ENCODE measurements around the gene UNC93A. TPM values are rescaled to one million over a fixed set of nuclear protein-coding genes. Genes with fewer than 3 reads are reported as not detected.

The UNC93A gene
- total RNA-seq, 1 experiment from 2014 or later = 2.5 TPM

DNA sequence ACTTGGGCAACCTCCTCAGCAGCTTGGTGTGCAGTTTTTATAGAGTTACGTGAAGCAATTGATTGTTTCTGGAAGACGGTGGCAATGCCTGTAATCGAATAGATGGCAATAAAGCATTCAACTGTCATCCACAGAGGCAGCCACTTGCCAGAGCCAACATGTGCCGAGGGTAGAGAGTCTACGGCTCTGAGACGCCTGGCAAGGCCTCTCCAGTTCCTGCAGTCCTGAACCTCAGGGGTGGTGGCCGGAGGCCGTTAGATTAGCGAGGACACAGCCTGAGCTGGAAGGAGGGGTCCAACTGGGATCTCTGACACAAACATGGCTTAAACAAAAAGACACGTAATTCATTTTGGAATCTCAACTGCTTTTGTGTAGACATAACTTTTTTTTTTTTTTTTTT lies 33.0 kb downstream of the UNC93A start:
- no peaks in the 10 kb centered on the region for H3K27me3 ChIP-seq (ENCODE audit: control insufficient read depth, insufficient read depth, low read length)
- no peak for DNase-seq
- H3K36me3 ChIP-seq (replicated peaks; ENCODE audit: control insufficient read depth, insufficient read depth, low read length) = no peaks in the 10 kb centered on the region

GRCh38 chr6:167325766-167326165 lies 34.7 kb downstream of the UNC93A start:
- Histone ChIP-seq H3K36me3 (replicated peaks; ENCODE audit: control insufficient read depth, insufficient read depth, low read length) (no peaks in the 10 kb centered on the region), H3K4me3 (ENCODE audit: insufficient read depth, low read depth, low read length) (no peak overlapping the region), H3K27me3 (ENCODE audit: control insufficient read depth, insufficient read depth, low read length) (no peaks in the 10 kb centered on the region)
- DNase-seq = no peak

More for the DNA sequence above, 33.0 kb downstream of the UNC93A start:
- no peak overlapping the region for H3K4me3 ChIP-seq (ENCODE audit: insufficient read depth, low read depth, low read length)

- Histone ChIP-seq H3K27me3 (ENCODE audit: control insufficient read depth, insufficient read depth, low read length) (no peaks in the 10 kb centered on the region), H3K36me3 (replicated peaks; ENCODE audit: control insufficient read depth, insufficient read depth, low read length) (no peaks in the 10 kb centered on the region)
- no peak for DNase-seq
Measured at GRCh38 chr6:167327391-167327790, 36.3 kb downstream of the UNC93A start.

GRCh38 chr6:167328086-167328485 lies 37.0 kb downstream of the UNC93A start:
- Histone ChIP-seq H3K4me3 (ENCODE audit: insufficient read depth, low read depth, low read length) (no peak overlapping the region), H3K36me3 (replicated peaks; ENCODE audit: control insufficient read depth, insufficient read depth, low read length) (no peaks in the 10 kb centered on the region), H3K27me3 (ENCODE audit: control insufficient read depth, insufficient read depth, low read length) (no peaks in the 10 kb centered on the region)
- no peak for DNase-seq

More at GRCh38 chr6:167327391-167327790, 36.3 kb downstream of the UNC93A start:
- no peak overlapping the region for H3K4me3 ChIP-seq (ENCODE audit: insufficient read depth, low read depth, low read length)

DNA sequence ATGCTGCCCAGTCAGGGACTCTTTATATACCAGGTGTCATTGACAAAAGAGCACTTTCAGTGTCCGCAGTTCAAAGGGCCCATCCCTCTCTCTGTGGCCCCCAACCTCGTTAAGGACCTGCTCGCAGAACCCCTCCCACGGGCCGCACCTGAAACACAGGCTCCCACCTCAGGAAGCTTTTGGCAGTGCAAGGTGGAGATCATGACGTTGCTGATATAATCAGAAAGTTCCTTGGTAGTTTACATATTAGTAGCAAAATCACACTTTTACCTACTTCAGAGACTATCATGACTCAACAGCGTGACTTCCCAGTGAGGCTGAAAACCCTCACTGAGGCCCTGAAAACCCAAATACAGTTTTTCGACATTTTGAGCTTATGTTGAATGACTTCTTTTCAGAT lies 37.9 kb downstream of the UNC93A start:
- DNase-seq = peak; percentile 47
- no peak overlapping the region for H3K4me3 ChIP-seq (ENCODE audit: insufficient read depth, low read depth, low read length)
- no peaks in the 10 kb centered on the region for H3K36me3 ChIP-seq (replicated peaks; ENCODE audit: control insufficient read depth, insufficient read depth, low read length)
- no peaks in the 10 kb centered on the region for H3K27me3 ChIP-seq (ENCODE audit: control insufficient read depth, insufficient read depth, low read length)

DNA sequence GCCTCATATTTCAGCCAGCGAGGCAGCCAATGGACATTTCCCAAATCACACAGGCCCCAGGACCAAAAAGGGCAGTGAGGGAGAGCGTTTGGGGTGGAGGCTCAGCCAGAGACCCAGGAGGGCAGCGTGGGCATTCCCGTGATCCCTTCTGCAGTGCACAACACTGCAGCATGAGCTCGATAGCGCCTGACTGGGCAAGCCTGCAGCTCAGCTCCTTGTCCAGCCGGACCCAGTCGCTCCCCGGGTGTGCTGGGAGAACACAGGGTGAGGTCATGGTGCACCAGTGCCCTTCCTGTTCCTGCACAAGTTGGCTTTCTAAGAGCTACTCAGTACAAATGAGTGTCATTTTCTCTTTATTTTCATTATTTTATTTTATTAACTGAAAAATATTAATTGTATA lies 39.6 kb downstream of the UNC93A start:
- Histone ChIP-seq H3K4me3 (ENCODE audit: insufficient read depth, low read depth, low read length) (no peak overlapping the region), H3K36me3 (replicated peaks; ENCODE audit: control insufficient read depth, insufficient read depth, low read length) (no peaks in the 10 kb centered on the region), H3K27me3 (ENCODE audit: control insufficient read depth, insufficient read depth, low read length) (no peaks in the 10 kb centered on the region)
- no peak for DNase-seq

DNA sequence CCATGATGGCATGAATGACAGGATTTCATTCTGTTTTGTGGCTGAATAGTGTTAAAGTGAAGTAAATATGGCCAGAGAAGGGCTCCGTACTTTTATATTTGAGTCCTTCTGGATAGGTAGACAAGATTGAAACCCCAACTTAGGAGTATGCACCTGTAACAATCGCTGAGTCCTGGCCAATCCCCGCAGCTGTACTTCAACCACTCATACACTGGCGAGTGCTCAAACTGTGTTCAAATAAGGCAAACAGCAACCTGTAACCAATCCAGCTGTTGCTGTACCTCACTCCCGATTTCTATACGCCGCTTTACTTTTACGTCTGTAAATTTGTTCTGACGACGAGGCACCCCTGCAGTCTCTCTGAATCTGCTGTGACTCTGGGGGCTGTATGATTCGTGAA lies 40.5 kb downstream of the UNC93A start:
- Histone ChIP-seq H3K4me3 (ENCODE audit: insufficient read depth, low read depth, low read length) (no peak overlapping the region), H3K36me3 (replicated peaks; ENCODE audit: control insufficient read depth, insufficient read depth, low read length) (no peaks in the 10 kb centered on the region), H3K27me3 (ENCODE audit: control insufficient read depth, insufficient read depth, low read length) (no peaks in the 10 kb centered on the region)
- no peak for DNase-seq

DNA sequence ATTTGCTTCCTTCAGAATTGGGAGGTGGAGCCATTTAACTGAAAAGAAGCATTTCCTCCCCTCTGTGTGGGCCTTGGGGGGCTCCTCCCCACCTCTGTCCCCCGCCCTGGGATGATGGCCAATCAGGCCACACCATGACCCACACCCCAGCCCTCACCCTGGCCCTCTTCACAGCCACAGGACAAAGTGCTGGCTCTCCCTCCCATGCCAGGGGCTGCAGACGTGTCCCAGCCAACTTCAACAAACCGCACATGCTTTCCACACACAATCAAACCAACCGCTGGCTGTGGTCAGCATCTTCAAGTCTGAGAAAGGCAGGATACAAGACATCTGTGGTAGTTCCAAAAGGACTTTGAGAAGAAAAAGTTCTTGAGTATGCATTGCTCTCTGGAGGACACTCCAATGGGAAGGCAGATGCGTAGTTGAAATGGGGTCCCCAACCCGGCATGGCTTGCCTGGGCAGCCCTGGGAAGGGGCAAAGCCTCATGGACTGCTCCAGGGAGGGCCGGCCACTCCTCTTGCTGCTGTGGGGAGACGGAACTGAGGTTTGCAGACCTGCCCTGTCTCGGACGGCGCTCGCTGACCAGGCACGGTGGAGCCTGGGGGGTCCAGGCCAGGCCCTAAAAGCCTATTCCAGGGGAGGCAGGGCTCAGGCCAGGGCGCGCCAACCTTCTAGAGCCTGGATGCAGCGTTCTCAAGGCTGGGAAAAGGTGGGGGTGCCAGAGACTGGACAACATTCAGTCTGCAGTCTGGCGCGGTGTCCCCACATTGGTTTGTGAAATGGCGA lies 45.9 kb downstream of the UNC93A start:
- Histone ChIP-seq H3K27me3 (ENCODE audit: control insufficient read depth, insufficient read depth, low read length) (no peaks in the 10 kb centered on the region), H3K4me3 (ENCODE audit: insufficient read depth, low read depth, low read length) (no peak overlapping the region), H3K36me3 (replicated peaks; ENCODE audit: control insufficient read depth, insufficient read depth, low read length) (no peaks in the 10 kb centered on the region)
- DNase-seq = no peak

GRCh38 chr6:167337675-167338449 lies 46.7 kb downstream of the UNC93A start:
- no peaks in the 10 kb centered on the region for H3K36me3 ChIP-seq (replicated peaks; ENCODE audit: control insufficient read depth, insufficient read depth, low read length)
- no peak for DNase-seq
- no peak overlapping the region for H3K4me3 ChIP-seq (ENCODE audit: insufficient read depth, low read depth, low read length)
- H3K27me3 ChIP-seq (ENCODE audit: control insufficient read depth, insufficient read depth, low read length) = no peaks in the 10 kb centered on the region

DNA sequence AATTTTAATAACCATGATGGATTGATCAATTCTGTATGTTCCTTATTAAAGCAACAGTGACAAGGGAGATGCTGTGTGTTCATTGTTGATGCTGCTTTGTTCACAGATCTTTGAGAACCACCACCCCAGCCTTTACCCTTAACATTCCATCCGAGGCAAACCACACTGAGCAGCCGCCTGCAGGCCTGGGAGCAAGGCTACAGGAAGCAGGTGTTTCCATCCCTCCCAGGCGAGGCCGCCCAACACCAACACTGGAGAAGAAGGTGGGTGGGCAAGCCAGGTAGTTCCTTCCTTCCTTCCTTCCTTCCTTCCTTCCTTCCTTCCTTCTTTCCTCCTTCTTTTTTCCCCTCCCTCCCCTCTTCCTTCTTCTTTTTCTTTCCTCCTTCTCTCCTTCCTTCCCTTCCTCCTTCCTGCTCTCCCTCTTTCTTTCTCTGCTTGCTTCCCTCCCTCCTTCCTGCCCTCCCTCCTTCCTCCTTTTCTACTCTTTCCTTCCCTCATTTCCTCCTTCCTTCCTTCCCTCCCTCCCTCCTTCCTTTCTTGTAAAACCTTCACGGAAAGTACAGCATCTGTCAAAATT lies 47.5 kb downstream of the UNC93A start:
- DNase-seq = peak; percentile 72
- Histone ChIP-seq H3K4me3 (ENCODE audit: insufficient read depth, low read depth, low read length) (no peak overlapping the region), H3K36me3 (replicated peaks; ENCODE audit: control insufficient read depth, insufficient read depth, low read length) (no peaks in the 10 kb centered on the region), H3K27me3 (ENCODE audit: control insufficient read depth, insufficient read depth, low read length) (no peaks in the 10 kb centered on the region)

DNA sequence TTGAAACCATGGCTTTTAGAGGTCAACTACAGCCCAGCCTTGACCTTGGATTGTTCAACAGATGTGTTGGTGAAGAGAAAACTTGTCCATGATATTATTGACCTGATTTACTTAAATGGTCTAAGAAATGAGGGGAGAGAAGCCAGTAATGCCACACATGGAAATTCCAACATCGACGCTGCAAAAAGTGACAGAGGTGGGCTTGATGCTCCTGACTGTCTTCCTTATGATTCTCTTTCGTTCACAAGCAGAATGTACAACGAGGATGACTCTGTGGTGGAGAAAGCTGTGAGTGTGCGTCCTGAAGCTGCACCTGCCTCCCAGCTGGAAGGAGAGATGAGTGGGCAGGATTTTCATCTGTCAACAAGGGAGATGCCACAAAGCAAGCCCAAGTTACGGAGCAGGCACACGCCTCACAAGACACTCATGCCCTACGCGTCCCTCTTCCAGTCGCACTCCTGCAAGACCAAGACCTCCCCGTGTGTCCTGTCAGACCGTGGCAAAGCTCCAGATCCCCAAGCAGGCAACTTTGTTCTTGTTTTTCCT lies 50.0 kb downstream of the UNC93A start:
- no peaks in the 10 kb centered on the region for H3K27me3 ChIP-seq (ENCODE audit: control insufficient read depth, insufficient read depth, low read length)
- DNase-seq = no peak
- H3K4me3 ChIP-seq (ENCODE audit: insufficient read depth, low read depth, low read length) = no peak overlapping the region
- no peaks in the 10 kb centered on the region for H3K36me3 ChIP-seq (replicated peaks; ENCODE audit: control insufficient read depth, insufficient read depth, low read length)

GRCh38 chr6:167341665-167342655 lies 50.8 kb downstream of the UNC93A start:
- no peaks in the 10 kb centered on the region for H3K36me3 ChIP-seq (replicated peaks; ENCODE audit: control insufficient read depth, insufficient read depth, low read length)
- H3K27me3 ChIP-seq (ENCODE audit: control insufficient read depth, insufficient read depth, low read length) = no peaks in the 10 kb centered on the region
- no peak overlapping the region for H3K4me3 ChIP-seq (ENCODE audit: insufficient read depth, low read depth, low read length)
- DNase-seq = no peak

DNA sequence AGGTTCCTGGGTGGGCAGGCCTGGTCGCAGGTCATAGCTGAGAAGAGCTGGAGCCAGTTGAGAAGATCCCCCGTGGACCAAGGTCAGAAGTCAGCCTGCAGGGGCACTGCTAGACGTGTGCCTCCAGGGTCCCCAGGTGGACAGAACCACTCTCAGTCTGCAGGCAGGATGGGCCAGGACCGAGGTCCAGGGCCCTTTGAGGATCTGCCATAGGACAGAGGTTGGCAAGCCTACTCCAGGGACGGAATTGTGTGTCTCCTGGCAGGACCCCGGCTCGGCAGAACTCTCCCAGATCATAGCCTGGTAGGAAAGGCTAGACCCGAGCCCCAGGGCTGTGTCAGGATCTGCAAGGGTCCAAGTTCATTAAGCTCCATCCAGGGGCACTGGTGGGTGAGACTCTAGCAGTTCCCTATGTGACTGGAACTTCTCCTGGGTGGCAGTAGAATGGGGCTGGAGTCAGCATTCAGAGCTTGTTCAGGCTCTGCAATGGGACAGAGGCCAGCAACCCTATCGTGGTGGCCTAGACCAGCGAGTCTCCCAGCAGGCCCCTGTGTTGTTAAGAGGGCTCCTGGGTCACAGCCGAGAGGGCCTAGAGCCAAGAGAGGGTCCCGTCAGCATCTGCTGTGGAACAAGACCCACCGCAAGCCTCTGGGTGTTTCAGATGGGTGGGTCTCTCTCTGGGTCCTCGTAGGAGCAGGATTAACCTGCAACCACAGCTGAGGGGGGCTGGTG lies 51.9 kb downstream of the UNC93A start:
- H3K36me3 ChIP-seq (replicated peaks; ENCODE audit: control insufficient read depth, insufficient read depth, low read length) = no peaks in the 10 kb centered on the region
- no peak for DNase-seq
- H3K27me3 ChIP-seq (ENCODE audit: control insufficient read depth, insufficient read depth, low read length) = no peaks in the 10 kb centered on the region

More for the DNA sequence above, 51.9 kb downstream of the UNC93A start:
- H3K4me3 ChIP-seq (ENCODE audit: insufficient read depth, low read depth, low read length) = no peak overlapping the region

All from H7 (cell line).